ENCODE data around the gene NCOA7.
"Not testable (repeated sequence)": the region's sequence is repeated elsewhere in the genome, so short reads cannot be mapped to it uniquely, and the experiment has no call there.

The NCOA7 gene

DNA sequence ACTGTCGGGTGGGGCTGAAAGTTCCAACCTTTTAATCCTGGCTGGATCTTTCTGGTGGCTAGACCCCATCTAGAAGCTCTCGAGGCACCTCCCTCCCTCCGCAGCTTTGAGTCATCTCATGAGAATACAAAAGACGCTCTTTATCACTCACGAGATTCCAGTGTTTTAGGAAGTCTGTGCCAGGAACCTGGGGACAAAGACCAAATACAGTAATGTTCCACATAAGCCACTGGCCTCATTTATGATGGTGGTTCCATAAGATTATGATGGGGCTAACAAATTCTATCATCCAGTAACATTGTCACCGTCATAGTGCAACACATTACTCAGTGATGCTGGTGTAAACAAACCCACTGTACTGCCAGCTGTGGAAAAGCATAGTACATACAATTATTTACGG, 48.7 kb downstream of the NCOA7 start:
- DNase-seq = no peak

- no peak for DNase-seq
These were observed 49.1 kb downstream of the NCOA7 start for GRCh38 chr6:125839879-125840278.

GRCh38 chr6:125841356-125842090, 50.8 kb downstream of the NCOA7 start:
- DNase-seq = no peak

DNA sequence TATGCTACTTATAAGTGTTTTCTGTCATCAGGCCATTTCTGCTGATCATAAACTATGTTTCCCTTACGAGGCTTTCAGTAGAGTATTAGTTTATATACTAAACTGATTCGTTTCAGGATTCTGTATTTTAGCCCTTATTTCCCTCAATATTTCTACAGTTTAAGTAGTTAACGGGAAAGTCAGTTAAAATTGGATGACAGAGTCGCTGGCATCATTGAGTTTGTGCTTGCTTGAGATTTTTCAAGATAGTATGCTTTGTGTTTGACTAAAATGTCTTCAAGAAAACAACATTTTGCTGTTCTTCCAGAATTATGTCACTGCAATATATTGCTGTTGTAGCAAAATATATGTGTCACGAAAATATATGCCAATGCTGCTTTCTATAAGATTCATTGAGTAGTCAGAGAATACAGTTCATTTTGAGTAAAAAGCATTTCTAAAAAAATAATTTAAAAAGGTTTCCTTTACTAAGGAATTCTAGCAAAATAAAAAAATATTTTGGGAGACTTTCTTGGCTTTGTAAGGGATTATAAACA, 51.4 kb downstream of the NCOA7 start:
- no peak for DNase-seq

- DNase-seq = peak; percentile 23
These were observed 52.8 kb downstream of the NCOA7 start for GRCh38 chr6:125843593-125843992.

DNA sequence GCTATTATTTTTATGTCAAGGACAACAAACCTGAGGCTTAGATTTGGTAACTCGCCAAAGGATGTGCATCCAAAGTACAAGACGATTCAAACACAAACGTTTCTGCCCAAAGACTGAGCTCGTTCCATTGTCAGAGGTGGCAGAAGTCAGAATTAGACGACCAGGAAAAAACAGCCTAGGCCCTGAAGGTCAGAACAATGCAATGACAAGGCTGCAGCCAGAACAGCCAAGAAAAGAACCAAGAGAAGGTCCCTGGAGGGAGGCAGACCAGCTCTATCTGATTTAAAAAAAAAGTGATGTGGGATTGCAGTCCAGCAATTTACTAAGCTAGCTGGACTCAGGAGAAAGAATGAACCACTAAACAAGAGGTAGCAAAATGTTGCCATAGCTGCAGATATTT, 54.2 kb downstream of the NCOA7 start:
- no peak for DNase-seq

DNA sequence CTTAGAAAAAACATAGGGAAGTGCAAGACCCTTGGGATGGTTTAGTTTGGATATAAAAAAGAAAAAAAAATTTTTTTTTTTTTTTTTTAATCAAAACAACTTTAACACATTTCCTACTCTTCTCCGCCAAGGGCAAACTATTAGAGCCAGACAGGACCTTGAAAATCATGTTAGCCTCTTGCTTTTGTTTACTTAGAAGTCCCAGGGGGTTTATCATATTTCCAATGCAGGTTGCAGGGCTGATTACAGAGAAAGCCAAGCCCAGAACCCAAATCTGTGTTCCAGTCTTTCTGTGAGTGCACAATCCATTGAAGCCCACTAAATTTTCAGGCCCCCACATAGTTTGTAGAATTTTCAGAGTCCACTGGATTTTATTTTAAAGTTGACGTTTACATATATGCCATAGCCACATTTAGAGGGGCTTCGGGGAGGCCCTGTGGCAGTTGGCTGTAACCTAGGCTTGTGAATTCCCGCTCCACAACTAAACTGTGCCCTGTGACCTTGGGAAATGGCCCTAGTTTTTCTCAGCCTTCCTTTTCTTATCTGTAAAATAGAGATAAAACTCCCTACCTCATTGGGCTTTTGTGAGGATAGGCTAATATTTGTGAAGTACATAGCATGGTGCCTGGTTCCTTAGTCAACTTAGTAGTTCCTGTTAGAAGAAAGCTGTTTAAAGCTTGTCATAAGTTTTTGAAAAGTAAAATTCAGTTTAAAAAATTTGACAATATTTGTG, 55.7 kb downstream of the NCOA7 start:
- no peak for DNase-seq

DNA sequence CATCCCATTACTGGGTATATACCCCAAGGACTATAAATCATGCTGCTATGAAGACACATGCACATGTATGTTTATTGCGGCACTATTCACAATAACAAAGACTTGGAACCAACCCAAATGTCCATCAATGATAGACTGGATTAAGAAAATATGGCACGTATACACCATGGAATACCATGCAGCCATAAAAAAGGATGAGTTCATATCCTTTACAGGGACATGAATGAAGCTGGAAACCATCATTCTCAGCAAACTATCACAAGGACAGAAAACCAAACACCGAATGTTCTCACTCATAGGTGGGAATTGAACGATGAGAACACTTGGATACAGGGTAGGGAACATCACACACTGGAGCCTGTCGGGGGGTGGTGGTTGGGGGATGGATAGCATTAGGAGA, 57.5 kb downstream of the NCOA7 start:
- DNase-seq = not testable (repeated sequence)

- no peak for DNase-seq
These were observed 59.6 kb downstream of the NCOA7 start for GRCh38 chr6:125850361-125850760.

- no peak for DNase-seq
These were observed 61.8 kb downstream of the NCOA7 start for GRCh38 chr6:125852587-125852986.

- no peak for DNase-seq
These were observed 62.4 kb downstream of the NCOA7 start for GRCh38 chr6:125853168-125853567.

DNA sequence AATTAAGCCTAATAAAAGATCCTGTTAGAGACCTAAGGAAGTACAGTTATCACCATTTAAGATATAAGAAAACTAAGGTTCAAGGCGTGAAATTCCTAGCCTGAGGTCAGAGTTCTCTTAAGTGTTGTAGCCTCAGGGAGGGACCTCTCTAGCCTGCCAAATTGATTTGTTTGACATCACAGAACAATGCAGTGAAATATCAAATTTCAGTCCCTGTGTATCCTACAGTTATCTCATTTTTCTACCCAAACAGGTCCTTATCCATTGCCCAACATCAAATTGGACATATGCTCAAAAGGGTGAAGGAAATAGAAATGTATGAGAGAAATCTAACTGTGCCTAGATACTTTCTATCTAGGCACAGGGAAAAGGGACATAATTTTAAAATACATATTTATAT, 63.0 kb downstream of the NCOA7 start:
- DNase-seq = no peak

GRCh38 chr6:125854355-125854754, 63.6 kb downstream of the NCOA7 start:
- no peak for DNase-seq

GRCh38 chr6:125855783-125856182, 65.0 kb downstream of the NCOA7 start:
- no peak for DNase-seq

DNA sequence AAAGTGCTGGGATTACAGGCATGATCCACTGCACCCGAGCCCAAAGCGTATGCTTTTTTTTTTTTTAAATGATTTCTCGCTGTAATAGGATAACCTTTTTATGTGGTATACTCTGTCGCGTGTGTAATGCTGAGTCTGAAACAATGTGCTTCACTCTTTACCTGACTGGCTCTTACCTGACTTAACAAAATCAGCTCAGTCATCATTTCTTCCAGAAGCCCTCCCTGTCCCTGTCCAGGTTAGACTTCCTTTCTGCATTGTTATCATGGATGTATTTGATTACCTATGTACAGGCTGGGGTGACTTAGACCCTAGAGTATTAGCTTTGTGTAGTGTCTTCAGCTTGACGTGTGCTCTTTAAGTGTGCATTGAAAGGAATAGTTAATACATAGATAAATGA, 67.1 kb downstream of the NCOA7 start:
- no peak for DNase-seq

DNA sequence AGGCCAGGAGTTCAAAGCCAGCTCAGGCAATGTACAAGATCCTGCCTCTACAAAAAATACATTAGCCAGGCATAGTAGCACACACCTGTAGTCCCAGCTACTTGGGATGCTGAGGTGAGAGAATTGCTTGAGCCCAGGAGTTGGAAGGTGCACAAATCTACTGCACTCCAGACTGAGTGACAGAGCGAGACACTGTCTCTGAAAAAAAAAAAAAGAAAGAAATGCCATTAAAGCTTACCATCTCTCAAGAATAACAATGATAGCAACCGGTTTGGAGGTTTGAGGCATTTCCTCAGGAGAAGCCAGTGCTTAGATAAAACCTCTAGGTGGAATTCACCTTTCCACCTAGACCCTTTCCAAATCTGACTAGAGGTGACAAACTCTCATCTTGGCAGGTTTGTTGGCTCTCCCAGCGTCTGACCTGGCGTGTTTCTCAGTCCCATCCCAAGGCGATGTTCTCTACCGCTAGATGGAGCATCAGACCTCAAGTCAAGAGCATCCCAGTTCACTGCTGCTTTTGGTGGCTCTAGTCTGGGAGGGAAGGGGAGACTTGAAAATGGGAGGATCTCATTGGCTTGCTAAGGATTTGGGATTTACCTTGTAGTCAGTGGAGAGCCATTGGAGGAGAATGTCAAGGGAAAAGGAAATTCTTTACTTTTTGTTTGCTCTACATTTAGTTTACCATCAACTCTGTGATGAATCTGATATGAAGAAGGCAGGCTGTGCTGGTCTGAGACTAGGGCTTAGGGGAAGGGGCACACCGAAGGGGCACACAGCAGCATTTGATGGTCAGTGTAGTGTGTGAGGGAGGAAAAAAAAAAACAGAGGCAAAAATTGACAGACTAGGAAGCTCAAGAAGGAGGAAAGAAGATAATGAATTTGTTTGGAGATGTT, 67.9 kb downstream of the NCOA7 start:
- DNase-seq = peak; percentile 67

GRCh38 chr6:125859727-125860126, 69.0 kb downstream of the NCOA7 start:
- DNase-seq = no peak

GRCh38 chr6:125863023-125863422, 72.3 kb downstream of the NCOA7 start:
- no peak for DNase-seq

DNA sequence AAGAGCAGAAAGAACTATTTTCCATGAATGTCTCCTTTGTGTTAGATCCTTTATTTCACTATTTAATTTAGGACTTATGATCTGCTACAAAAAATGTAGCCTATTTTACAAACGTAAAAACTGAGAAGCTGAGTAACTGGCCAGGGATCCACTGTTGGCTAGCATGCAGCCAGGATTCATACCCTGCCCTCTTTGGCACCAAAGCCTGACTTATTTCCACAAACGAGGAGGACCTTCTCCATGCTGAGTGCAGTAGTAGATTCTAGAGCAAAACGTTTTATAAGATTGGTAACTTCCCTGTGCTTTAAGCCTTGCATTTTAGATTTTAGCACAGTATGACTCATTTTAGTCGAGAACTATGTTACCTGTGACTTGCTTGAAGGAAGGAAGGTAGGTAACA, 74.3 kb downstream of the NCOA7 start:
- no peak for DNase-seq

- DNase-seq = no peak
These were observed 75.7 kb downstream of the NCOA7 start for GRCh38 chr6:125866433-125866832.

DNA sequence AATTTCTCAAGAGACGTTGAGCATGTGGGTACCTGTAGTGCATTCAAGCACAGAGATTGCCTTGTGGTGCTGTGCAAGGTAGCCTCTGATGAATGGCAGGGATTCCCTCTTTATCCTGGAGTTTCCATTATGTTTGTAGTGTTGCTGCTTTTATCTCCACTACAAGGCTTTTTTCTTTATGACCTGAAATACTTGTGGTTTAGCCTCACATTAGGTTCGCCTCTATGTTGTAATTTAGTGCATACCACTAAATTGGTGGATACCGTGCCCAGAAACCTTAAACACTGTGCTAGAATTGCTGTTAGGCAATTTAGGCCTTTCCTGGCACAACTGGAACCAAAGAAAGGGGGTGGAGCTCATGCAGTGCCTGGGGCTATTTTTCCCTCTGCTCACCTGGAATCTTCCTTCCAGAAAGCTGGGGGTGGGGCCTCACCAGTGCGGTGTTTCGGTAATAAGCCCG, 76.8 kb downstream of the NCOA7 start:
- no peak for DNase-seq

GRCh38 chr6:125868252-125868651, 77.5 kb downstream of the NCOA7 start:
- DNase-seq = no peak
